Retinal pigment epithelial cell (primary cell): Measurements from ENCODE around the gene TTC31.

Source experiments
- DNase-seq: peaks from one replicate; pipeline ENCODE4 v3.0.0-alpha.2; 2010; ENCODE audit warnings: low read depth
- H3K4me3 ChIP-seq: 2 replicates; pipeline ENCODE4 v1.5.1; 2011; ENCODE audit warnings: mild to moderate bottlenecking, low read length, control low read depth, moderate library complexity
- CTCF ChIP-seq: conservative IDR thresholded peaks from 2 replicates; pipeline ENCODE4 v1.5.1; 2011; ENCODE audit warnings: low read depth, low read length, control low read depth, inconsistent platforms

The TTC31 gene

GRCh38 chr2:74500578-74500946 is 17.7 kb downstream of the TTC31 start:
- H3K4me3 ChIP-seq = no peak overlapping the region
- DNase-seq = no peak
- no peak for TF ChIP-seq CTCF

- H3K4me3 ChIP-seq = peak overlapping the region; percentile 62
- no peak for DNase-seq
- TF ChIP-seq CTCF = no peak
Measured at GRCh38 chr2:74501335-74502071, 18.6 kb downstream of the TTC31 start.

GRCh38 chr2:74502147-74502719 is 19.4 kb downstream of the TTC31 start:
- peak overlapping the region; percentile 62 for H3K4me3 ChIP-seq
- no peak for DNase-seq
- TF ChIP-seq CTCF = no peak

- TF ChIP-seq CTCF = peak; percentile 43
- peak overlapping the region; percentile 62 for H3K4me3 ChIP-seq
- peak; percentile 46 for DNase-seq
Measured at GRCh38 chr2:74502720-74503505, 20.0 kb downstream of the TTC31 start.

- DNase-seq = no peak
- no peak for TF ChIP-seq CTCF
- peak overlapping the region; percentile 62 for H3K4me3 ChIP-seq
Measured at GRCh38 chr2:74503506-74504475, 20.9 kb downstream of the TTC31 start.

GRCh38 chr2:74504591-74504990 is 21.7 kb downstream of the TTC31 start:
- no peak for TF ChIP-seq CTCF
- no peak overlapping the region for H3K4me3 ChIP-seq
- DNase-seq = no peak
